A549 (cell line): Measurements from ENCODE around the gene CCDC57. TPM values are rescaled to one million over a fixed set of nuclear protein-coding genes. Genes with fewer than 3 reads are reported as not detected.

Source experiments
- ATAC-seq, 2 experiments: fragments of 200-7000 bp in 1 of 2; fragments of >200 bp in 1 of 2; cut with Nextera tagmentation in 1 of 2; cut with Tn5 transposase in 1 of 2; 3 replicates each; pipeline versions ENCODE4 v1.8.0 to v1.9.1; 2018 to 2020; ENCODE audit warnings: mild to moderate bottlenecking in 1 of 2, moderate library complexity in 1 of 2
- CTCF ChIA-PET: fragments of 300-600 bp; sonication (Branson Sonifier 250); formaldehyde crosslinking; extraction: SDS; loops from one replicate; lab custom pipeline; 2021; ENCODE audit warnings: antibody characterized with exemption, inconsistent platforms; lab: Yijun Ruan, JAX
- POLR2A ChIA-PET: fragments of 350-600 bp; formaldehyde crosslinking; extraction: SDS; loops from one replicate; lab custom pipeline; 2021; ENCODE audit warnings: antibody characterized with exemption, inconsistent platforms; lab: Yijun Ruan, JAX
- DNase-seq, 2 experiments: peaks; one replicate each; pipeline versions ENCODE4 v3.0.0 to v3.0.0-alpha.2; 2011 to 2016; ENCODE audit warnings: low read depth in 1 of 2, low spot score in 1 of 2
- FAIRE-seq: peaks from 2 replicates; lab custom pipeline; 2011; peaks lifted over from hg19 to GRCh38; lab: Jason Lieb, UNC
- H3K27ac ChIP-seq, 2 experiments: fragments of >200 bp; sonication (Bioruptor Twin); formaldehyde crosslinking; 3 replicates each; pipeline ENCODE4 v1.5.1; 2016 to 2017
- H3K4me1 ChIP-seq: fragments of >200 bp; sonication (Bioruptor Twin); formaldehyde crosslinking; 3 replicates; pipeline ENCODE4 v1.6.1; 2016
- H3K4me2 ChIP-seq: fragments of >200 bp; sonication (Bioruptor Twin); formaldehyde crosslinking; 3 replicates; pipeline ENCODE4 v1.6.1; 2016
- H3K4me3 ChIP-seq: fragments of >200 bp; sonication (Bioruptor Twin); formaldehyde crosslinking; 3 replicates; pipeline ENCODE4 v1.5.1; 2016
- H3K9me3 ChIP-seq: fragments of >200 bp; sonication (Bioruptor Twin); formaldehyde crosslinking; 3 replicates; pipeline ENCODE4 v1.6.1; 2016
- CBX2 ChIP-seq: fragments of 200-600 bp; sonication (generic); IDR thresholded peaks from 2 replicates; pipeline ENCODE4 v1.6.1; 2016; ENCODE audit warnings: low read depth, mild to moderate bottlenecking, borderline replicate concordance
- CHD4 ChIP-seq: fragments of 200-600 bp; sonication (generic); IDR thresholded peaks from 2 replicates; pipeline ENCODE4 v1.6.1; 2016; ENCODE audit warnings: antibody characterized with exemption, mild to moderate bottlenecking, borderline replicate concordance
- FOSL2 ChIP-seq, 2 experiments: fragments of 450-650 bp in 1 of 2; fragments of >200 bp in 1 of 2; sonication (Bioruptor Twin) in 1 of 2; formaldehyde crosslinking; IDR thresholded peaks; 2 replicates each; pipeline versions ENCODE4 v1.5.0 to v1.6.1; 2016 to 2020; ENCODE audit warnings: mild to moderate bottlenecking in 1 of 2, moderate library complexity in 1 of 2
- GATA3 ChIP-seq: IDR thresholded peaks from 2 replicates; pipeline ENCODE4 v1.6.1; 2012; ENCODE audit warnings: borderline replicate concordance
- HDAC2 ChIP-seq: fragments of 200-600 bp; sonication (generic); IDR thresholded peaks from 2 replicates; pipeline ENCODE4 v1.6.1; 2016
- HOXA7 ChIP-seq: fragments of 250-450 bp; sonication (Bioruptor Pico); IDR thresholded peaks from 2 replicates; pipeline ENCODE4 v1.5.0; 2020; ENCODE audit warnings: mild to moderate bottlenecking, moderate library complexity
- MAZ ChIP-seq: fragments of 150-350 bp; IDR thresholded peaks from 2 replicates; pipeline ENCODE4 v1.6.1; 2014; ENCODE audit warnings: antibody characterized with exemption, low read depth, low read length, borderline replicate concordance
- POLR2AphosphoS2 ChIP-seq: conservative IDR thresholded peaks from 2 replicates; pipeline ENCODE4 v1.6.1; 2012; ENCODE audit warnings: low read length, improper control_type of control experiment, inconsistent platforms
- TFCP2L1 ChIP-seq: fragments of 250-450 bp; sonication (Bioruptor Pico); IDR thresholded peaks from 2 replicates; pipeline ENCODE4 v1.5.0; 2021; ENCODE audit warnings: mild to moderate bottlenecking
- ZSCAN20 ChIP-seq: fragments of 250-450 bp; sonication (Bioruptor Pico); IDR thresholded peaks from 2 replicates; pipeline ENCODE4 v1.8.0; 2022; ENCODE audit warnings: mild to moderate bottlenecking, moderate library complexity
- WGBS: methylation state at CpG from one replicate; pipeline ENCODE4 v1.1.6; 2017; ENCODE audit errors: missing lambda C conversion rate; 5-methylcytosine and 5-hydroxymethylcytosine counted together
- polyA plus RNA-seq, 4 experiments: library from polyadenylated mRNA; depleted of rRNA in 3 of 4; stranded (reverse); fragments of >200 nt; fragmentation: RNase III in 1 of 4; extraction: RNeasy Plus Mini Kit Qiagen cat#74134 plus additional on column Dnase treatment in 1 of 4; gene quantifications; 2 replicates in 3 of 4; 3 replicates in 1 of 4; pipeline ENCODE4 v1.2.3, GENCODE V29; 2011 to 2017
- TF ChIP-seq, protein P1 (sequence below): fragments of 250-450 bp; sonication (Bioruptor Pico); IDR thresholded peaks from 2 replicates; pipeline ENCODE4 v1.5.0; 2020; ENCODE audit warnings: low read depth, mild to moderate bottlenecking, moderate library complexity
- TF ChIP-seq, protein P2 (sequence below): fragments of 200-600 bp; sonication (generic); IDR thresholded peaks from 2 replicates; pipeline ENCODE4 v1.6.1; 2016; ENCODE audit warnings: antibody characterized with exemption, mild to moderate bottlenecking, moderate library complexity
- TF ChIP-seq, protein P3 (sequence below): IDR thresholded peaks from 2 replicates; pipeline ENCODE4 v1.6.1; 2012
- TF ChIP-seq, protein P4 (sequence below): IDR thresholded peaks from 2 replicates; pipeline ENCODE4 v1.6.1; 2012

The CCDC57 gene
- polyA plus RNA-seq, 2 of the 4 experiments (the other 2 are of a cell fraction): 18.2 to 18.5 TPM

DNA sequence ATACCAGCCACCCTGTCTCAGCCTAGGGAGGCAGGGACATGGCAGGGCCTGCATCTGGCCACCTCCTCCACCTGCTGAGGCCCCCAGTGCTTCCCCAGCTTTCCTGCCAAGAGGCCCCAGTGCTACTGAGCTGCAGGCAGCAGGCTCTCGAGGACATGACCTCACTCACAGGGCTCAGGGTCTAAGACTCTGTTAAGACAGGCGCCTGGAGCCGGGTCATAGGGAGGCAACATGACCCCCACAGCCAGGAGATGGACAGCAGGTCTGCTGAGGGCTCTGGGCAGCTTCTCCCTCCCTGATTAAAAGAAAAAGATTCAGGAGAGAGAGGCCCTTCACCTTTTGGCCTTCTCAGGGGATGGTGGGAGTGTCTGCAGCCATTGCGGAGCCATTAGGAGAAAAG is 91.4 kb downstream of the CCDC57 start (continued):
- TF ChIP-seq, protein P1, sequence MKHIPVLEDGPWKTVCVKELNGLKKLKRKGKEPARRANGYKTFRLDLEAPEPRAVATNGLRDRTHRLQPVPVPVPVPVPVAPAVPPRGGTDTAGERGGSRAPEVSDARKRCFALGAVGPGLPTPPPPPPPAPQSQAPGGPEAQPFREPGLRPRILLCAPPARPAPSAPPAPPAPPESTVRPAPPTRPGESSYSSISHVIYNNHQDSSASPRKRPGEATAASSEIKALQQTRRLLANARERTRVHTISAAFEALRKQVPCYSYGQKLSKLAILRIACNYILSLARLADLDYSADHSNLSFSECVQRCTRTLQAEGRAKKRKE (CRISPR knock-in tag): no peak
- TF ChIP-seq, all 56 proteins: peak for 0

DNA sequence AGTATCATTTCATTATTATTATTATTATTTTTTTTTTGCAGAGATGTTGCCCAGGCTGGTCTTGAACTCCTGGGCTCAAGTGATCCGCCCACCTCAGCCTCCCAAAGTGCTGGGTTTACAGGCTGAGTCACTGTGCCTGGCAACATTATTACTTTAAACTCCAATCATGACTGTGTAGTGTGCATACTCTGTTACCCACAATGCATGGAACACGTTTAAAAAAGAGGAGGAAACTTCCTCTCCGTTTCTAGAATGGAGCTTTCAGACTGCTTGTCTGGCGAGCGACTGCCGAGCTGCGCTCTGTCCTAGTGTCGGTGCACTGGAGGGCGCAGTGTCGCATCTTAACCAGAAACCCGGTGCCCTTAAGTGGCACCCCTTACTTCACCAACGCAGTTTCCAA is 92.5 kb downstream of the CCDC57 start:
- ATAC-seq: peak in 1 of 2 experiments; percentile 24; a peak in 2 of 6 replicates
- H3K4me3 ChIP-seq: no peak overlapping the region
- H3K27ac ChIP-seq: no peak overlapping the region
- CTCF ChIA-PET: interaction anchor here (0.6 kb wide), 1 partner anchor 270 kb away, joined by 3 read pairs; no protein-coding TSS in a partner anchor
- no peak for TF ChIP-seq ZSCAN20 (CRISPR knock-in tag)
- TF ChIP-seq GATA3: no peak
- TF ChIP-seq POLR2AphosphoS2: no peak
- TF ChIP-seq HOXA7 (CRISPR knock-in tag): no peak
- TF ChIP-seq FOSL2 (IDR thresholded peaks at IDR 0.05): no peak
- no peak for TF ChIP-seq FOSL2 (CRISPR knock-in tag; IDR thresholded peaks at IDR 0.05)
- TF ChIP-seq CBX2: no peak
- no peak for TF ChIP-seq HDAC2
- TF ChIP-seq, protein P2, sequence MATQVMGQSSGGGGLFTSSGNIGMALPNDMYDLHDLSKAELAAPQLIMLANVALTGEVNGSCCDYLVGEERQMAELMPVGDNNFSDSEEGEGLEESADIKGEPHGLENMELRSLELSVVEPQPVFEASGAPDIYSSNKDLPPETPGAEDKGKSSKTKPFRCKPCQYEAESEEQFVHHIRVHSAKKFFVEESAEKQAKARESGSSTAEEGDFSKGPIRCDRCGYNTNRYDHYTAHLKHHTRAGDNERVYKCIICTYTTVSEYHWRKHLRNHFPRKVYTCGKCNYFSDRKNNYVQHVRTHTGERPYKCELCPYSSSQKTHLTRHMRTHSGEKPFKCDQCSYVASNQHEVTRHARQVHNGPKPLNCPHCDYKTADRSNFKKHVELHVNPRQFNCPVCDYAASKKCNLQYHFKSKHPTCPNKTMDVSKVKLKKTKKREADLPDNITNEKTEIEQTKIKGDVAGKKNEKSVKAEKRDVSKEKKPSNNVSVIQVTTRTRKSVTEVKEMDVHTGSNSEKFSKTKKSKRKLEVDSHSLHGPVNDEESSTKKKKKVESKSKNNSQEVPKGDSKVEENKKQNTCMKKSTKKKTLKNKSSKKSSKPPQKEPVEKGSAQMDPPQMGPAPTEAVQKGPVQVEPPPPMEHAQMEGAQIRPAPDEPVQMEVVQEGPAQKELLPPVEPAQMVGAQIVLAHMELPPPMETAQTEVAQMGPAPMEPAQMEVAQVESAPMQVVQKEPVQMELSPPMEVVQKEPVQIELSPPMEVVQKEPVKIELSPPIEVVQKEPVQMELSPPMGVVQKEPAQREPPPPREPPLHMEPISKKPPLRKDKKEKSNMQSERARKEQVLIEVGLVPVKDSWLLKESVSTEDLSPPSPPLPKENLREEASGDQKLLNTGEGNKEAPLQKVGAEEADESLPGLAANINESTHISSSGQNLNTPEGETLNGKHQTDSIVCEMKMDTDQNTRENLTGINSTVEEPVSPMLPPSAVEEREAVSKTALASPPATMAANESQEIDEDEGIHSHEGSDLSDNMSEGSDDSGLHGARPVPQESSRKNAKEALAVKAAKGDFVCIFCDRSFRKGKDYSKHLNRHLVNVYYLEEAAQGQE: no peak
- no peak for TF ChIP-seq MAZ
- no peaks in the 10 kb centered on the region for H3K9me3 ChIP-seq
- H3K4me2 ChIP-seq: no peak overlapping the region
- POLR2A ChIA-PET: no interaction called here
- no peak for FAIRE-seq
- H3K4me1 ChIP-seq: no peaks in the 10 kb centered on the region
- DNase-seq: no peak
- WGBS: 88% methylated on average over 12 of the region's 12 CpGs

DNA sequence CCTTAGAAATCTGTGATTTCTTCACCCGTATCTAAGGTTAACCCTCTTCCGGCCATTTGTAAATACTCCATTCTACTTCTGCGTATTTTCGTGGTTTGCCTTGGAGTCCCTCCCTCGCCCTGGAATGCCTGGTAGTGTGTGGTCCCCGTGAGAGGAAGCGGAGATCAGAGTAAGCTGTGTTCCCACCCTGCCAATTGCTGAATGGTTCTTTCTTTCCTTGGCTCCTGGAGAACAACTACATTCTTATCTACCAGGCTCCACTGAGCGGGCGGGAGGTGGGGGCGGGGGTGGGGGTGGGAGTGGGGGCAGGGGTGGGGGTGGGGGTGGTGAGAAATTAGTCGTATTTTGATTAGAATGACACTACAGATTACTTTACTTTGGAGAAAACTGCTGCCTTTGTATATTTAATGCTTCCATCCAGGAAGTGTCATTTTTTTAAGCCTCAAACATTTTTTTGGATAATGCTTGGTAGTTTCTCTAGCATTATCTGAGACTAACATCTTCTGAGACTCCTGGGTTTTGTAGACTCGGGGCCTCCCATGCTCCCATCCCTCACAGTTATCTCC is 93.7 kb downstream of the CCDC57 start:
- no peaks in the 10 kb centered on the region for H3K9me3 ChIP-seq
- FAIRE-seq: no peak
- CTCF ChIA-PET: interaction anchor here (0.6 to 3.4 kb wide), 4 partner anchors 12 to 88 kb away, joined by 3 to 13 read pairs (median 4); partner anchors contain the start of gene RAC3
- TF ChIP-seq TFCP2L1 (CRISPR knock-in tag) (no peak), CHD4 (no peak), MAZ (no peak)
- TF ChIP-seq, protein P3, sequence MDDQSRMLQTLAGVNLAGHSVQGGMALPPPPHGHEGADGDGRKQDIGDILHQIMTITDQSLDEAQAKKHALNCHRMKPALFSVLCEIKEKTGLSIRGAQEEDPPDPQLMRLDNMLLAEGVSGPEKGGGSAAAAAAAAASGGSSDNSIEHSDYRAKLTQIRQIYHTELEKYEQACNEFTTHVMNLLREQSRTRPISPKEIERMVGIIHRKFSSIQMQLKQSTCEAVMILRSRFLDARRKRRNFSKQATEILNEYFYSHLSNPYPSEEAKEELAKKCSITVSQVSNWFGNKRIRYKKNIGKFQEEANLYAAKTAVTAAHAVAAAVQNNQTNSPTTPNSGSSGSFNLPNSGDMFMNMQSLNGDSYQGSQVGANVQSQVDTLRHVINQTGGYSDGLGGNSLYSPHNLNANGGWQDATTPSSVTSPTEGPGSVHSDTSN: no peak
- TF ChIP-seq, protein P4, sequence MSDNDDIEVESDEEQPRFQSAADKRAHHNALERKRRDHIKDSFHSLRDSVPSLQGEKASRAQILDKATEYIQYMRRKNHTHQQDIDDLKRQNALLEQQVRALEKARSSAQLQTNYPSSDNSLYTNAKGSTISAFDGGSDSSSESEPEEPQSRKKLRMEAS: no peak
- TF ChIP-seq, all 56 proteins: peak for 0
- Histone ChIP-seq H3K4me1 (no peaks in the 10 kb centered on the region), H3K4me3 (no peak overlapping the region), H3K4me2 (no peak overlapping the region), H3K27ac (no peak overlapping the region)
- DNase-seq (no peak), ATAC-seq (no peak)
- WGBS: 85% methylated on average over 12 of the region's 12 CpGs
- POLR2A ChIA-PET: no interaction called here
